Stimulated activated naive CD4-positive, alpha-beta T cell (primary cell): ENCODE results near the gene PLA2G3.
A peak's percentile ranks its signal among the peaks of the same experiment; 100 is the strongest.

Experiments
- DNase-seq, 6 experiments: peaks; one replicate each; lab custom pipeline; 2025; lab: John Stamatoyannopoulos, UW

The PLA2G3 gene

GRCh38 chr22:31086703-31087330, 53.5 kb downstream of the PLA2G3 start:
- no peak for DNase-seq

DNA sequence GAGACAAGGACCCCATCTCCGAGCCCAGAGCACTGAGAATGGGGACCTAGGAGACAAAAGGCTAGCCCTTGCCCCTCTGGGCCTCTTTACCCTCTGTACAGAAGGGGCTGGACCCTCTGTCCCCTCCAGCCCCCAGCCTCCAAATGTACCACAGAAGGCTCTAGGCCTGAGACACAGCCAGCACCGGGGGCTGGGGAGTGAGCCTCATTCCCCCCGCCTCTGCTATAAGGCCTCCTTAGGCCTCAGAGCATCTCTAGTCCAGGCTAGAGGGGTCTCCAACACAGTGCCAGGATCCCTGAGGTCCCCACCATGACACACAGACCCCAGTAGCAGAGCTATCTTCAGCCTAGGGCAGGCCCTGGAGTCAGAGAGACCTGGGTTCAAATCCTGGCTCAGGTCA, 54.4 kb downstream of the PLA2G3 start:
- DNase-seq, result no peak

- no peak for DNase-seq
Observed at GRCh38 chr22:31085493-31085824, 54.8 kb downstream of the PLA2G3 start.

GRCh38 chr22:31084811-31085492, 55.4 kb downstream of the PLA2G3 start:
- DNase-seq, result peak; percentile 61 to 84 (median 78)
